ENCODE results near the gene TBL1X.

TBL1X gene

GRCh38 chrX:9595174-9595573, 130.3 kb downstream of the TBL1X start:
- DNase-seq: no peak

GRCh38 chrX:9596837-9597236, 132.0 kb downstream of the TBL1X start:
- no peak for DNase-seq

- DNase-seq: no peak
Observed at GRCh38 chrX:9597361-9598035, 132.6 kb downstream of the TBL1X start.

GRCh38 chrX:9598344-9598743, 133.5 kb downstream of the TBL1X start:
- DNase-seq: no peak

- DNase-seq: no peak
Observed at GRCh38 chrX:9604111-9604907, 139.5 kb downstream of the TBL1X start.

GRCh38 chrX:9604908-9605306, 140.0 kb downstream of the TBL1X start:
- no peak for DNase-seq

GRCh38 chrX:9605484-9605883, 140.6 kb downstream of the TBL1X start:
- DNase-seq: no peak

GRCh38 chrX:9606971-9607370, 142.1 kb downstream of the TBL1X start:
- DNase-seq: no peak

- no peak for DNase-seq
Observed at GRCh38 chrX:9609499-9609898, 144.6 kb downstream of the TBL1X start.

GRCh38 chrX:9609987-9610386, 145.1 kb downstream of the TBL1X start:
- DNase-seq: no peak

GRCh38 chrX:9610771-9611392, 146.0 kb downstream of the TBL1X start:
- no peak for DNase-seq

- DNase-seq: no peak
Observed at GRCh38 chrX:9611436-9612145, 146.7 kb downstream of the TBL1X start.

GRCh38 chrX:9612146-9612505, 147.3 kb downstream of the TBL1X start:
- no peak for DNase-seq

GRCh38 chrX:9614016-9614415, 149.2 kb downstream of the TBL1X start:
- DNase-seq: no peak

- no peak for DNase-seq
Observed at GRCh38 chrX:9619133-9619532, 154.3 kb downstream of the TBL1X start.

GRCh38 chrX:9619581-9619980, 154.7 kb downstream of the TBL1X start:
- DNase-seq: no peak

- DNase-seq: no peak
Observed at GRCh38 chrX:9622128-9622527, 157.3 kb downstream of the TBL1X start.

- no peak for DNase-seq
Observed at GRCh38 chrX:9626379-9626778, 161.5 kb downstream of the TBL1X start.

- no peak for DNase-seq
Observed at GRCh38 chrX:9627922-9628321, 163.1 kb downstream of the TBL1X start.

- DNase-seq: no peak
Observed at GRCh38 chrX:9628779-9629493, 164.1 kb downstream of the TBL1X start.

- no peak for DNase-seq
Observed at GRCh38 chrX:9634551-9634950, 169.7 kb downstream of the TBL1X start.

- DNase-seq: no peak
Observed at GRCh38 chrX:9635368-9635767, 170.5 kb downstream of the TBL1X start.

- no peak for DNase-seq
Observed at GRCh38 chrX:9635803-9636202, 170.9 kb downstream of the TBL1X start.

Measured in stimulated activated naive CD4-positive, alpha-beta T cell treated with Interleukin-2 at 50 U/mL for 16 hours (primary cell).